Measurements from ENCODE around the gene KBTBD2.

GRCh38 chr7:32930378-32930777 lies 38.8 kb upstream of the KBTBD2 start:
- TF ChIP-seq CTCF (conservative IDR thresholded peaks at IDR 0.05; ENCODE audit: low read depth in 2 of 2), result no peak
- no peak for TF ChIP-seq POLR2AphosphoS5 (IDR thresholded peaks at IDR 0.05; ENCODE audit: low read depth)
- TF ChIP-seq JUNB (IDR thresholded peaks at IDR 0.05; ENCODE audit: unreplicated experiment), result no peak
